ENCODE data around the gene ATG7.

DNA sequence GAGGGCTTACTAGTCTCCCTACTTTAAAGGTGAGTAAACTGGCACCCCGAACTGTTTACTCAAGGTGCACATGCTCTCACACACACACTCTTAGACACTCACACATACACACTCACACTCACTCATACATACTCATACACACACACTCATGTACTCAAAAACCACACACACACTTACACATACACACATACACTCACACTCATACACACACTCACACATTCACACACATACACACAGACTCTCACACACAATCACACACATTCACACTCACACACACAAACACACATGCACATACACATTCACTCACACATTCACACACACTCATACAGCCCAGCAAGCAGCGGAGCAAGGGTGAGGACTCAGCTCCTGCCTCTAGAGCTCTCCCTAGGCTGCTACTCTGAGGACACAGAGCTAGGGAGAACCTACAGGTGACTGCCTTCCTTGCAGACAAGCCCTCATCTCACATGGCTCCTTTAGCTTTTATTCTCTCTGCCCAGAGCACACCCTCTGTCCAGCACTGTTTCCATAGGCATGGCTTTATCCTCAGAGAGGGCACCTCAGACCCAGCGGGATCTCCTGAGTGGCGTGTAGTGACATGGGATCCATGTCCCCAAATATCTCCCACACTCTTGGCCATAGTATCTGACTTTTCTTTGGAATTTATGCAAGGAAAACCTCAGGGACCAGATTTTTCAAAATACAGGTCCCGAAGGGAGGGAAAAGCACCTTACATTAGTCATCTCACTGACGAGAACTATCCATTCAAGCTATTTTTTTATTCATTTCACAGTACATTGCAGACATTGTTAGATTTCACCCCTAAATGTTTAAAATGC is 26.2 kb upstream of the ATG7 start:
- TF ChIP-seq, protein P1, sequence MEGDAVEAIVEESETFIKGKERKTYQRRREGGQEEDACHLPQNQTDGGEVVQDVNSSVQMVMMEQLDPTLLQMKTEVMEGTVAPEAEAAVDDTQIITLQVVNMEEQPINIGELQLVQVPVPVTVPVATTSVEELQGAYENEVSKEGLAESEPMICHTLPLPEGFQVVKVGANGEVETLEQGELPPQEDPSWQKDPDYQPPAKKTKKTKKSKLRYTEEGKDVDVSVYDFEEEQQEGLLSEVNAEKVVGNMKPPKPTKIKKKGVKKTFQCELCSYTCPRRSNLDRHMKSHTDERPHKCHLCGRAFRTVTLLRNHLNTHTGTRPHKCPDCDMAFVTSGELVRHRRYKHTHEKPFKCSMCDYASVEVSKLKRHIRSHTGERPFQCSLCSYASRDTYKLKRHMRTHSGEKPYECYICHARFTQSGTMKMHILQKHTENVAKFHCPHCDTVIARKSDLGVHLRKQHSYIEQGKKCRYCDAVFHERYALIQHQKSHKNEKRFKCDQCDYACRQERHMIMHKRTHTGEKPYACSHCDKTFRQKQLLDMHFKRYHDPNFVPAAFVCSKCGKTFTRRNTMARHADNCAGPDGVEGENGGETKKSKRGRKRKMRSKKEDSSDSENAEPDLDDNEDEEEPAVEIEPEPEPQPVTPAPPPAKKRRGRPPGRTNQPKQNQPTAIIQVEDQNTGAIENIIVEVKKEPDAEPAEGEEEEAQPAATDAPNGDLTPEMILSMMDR (IDR thresholded peaks at IDR 0.05 in 2 of 3, conservative IDR thresholded peaks at IDR 0.05 in 1 of 3; ENCODE audit: control insufficient read depth in 2 of 3, extremely low read depth in 1 of 3, insufficient read depth in 1 of 3, low read depth in 3 of 3, low read length in 3 of 3), result no peak
- no peak for TF ChIP-seq ETV6 (conservative IDR thresholded peaks at IDR 0.05 in 1 of 2, IDR thresholded peaks at IDR 0.05 in 1 of 2; ENCODE audit: borderline replicate concordance in 1 of 2, low read depth in 1 of 2)
- TF ChIP-seq CREB1 (IDR thresholded peaks at IDR 0.05; ENCODE audit: low read depth), result no peak
- TF ChIP-seq ZNF274 (IDR thresholded peaks at IDR 0.05; ENCODE audit: insufficient read depth, insufficient read length), result no peak
- TF ChIP-seq BHLHE40 (IDR thresholded peaks at IDR 0.05; ENCODE audit: borderline replicate concordance in 1 of 2, low read depth in 2 of 2, low read length in 1 of 2), result no peak
- TF ChIP-seq NBN (IDR thresholded peaks at IDR 0.05), result no peak
- no peak for TF ChIP-seq POLR2A (IDR thresholded peaks at IDR 0.05; ENCODE audit: low read depth, low read length)
- TF ChIP-seq SUZ12 (IDR thresholded peaks at IDR 0.05; ENCODE audit: unreplicated experiment), result no peak
- TF ChIP-seq ZSCAN29 (IDR thresholded peaks at IDR 0.05), result no peak
